SK-N-SH (cell line): ENCODE data around the gene CISTR. TPM values are rescaled to one million over a fixed set of nuclear protein-coding genes. Genes with fewer than 3 reads are reported as not detected.

Source experiments
- CTCF ChIA-PET: fragments of 300-600, 350-600 bp; formaldehyde crosslinking; extraction: SDS; loops from one replicate; lab custom pipeline; 2021; lab: Yijun Ruan, JAX
- POLR2A ChIA-PET: fragments of 350-600 bp; sonication (Branson Sonifier 250); formaldehyde crosslinking; extraction: SDS; loops from one replicate; lab custom pipeline; 2020; ENCODE audit warnings: antibody characterized with exemption, inconsistent platforms; lab: Yijun Ruan, JAX
- DNase-seq: peaks from one replicate; pipeline ENCODE4 v3.0.0; 2012
- H2AFZ ChIP-seq: fragments of 200-600 bp; sonication (generic); 2 replicates; pipeline ENCODE4 v1.8.1; 2016; ENCODE audit warnings: antibody characterized with exemption, mild to moderate bottlenecking, low read depth
- H3F3A ChIP-seq: fragments of 200-600 bp; sonication (generic); replicated peaks from 2 replicates; pipeline ENCODE3; 2016; ENCODE audit warnings: antibody characterized with exemption, mild to moderate bottlenecking; ENCODE audit not compliant: insufficient read depth
- H3K27ac ChIP-seq, 2 experiments: fragments of 200-500 bp in 1 of 2; fragments of 200-600 bp in 1 of 2; sonication (Bioruptor generic) in 1 of 2; sonication (generic), shearing (Covaris generic) in 1 of 2; 2 replicates each; pipeline versions ENCODE4 v1.5.1 to v1.6.1; 2014 to 2016; ENCODE audit warnings: low read depth in 2 of 2, inconsistent platforms in 1 of 2, low read length in 1 of 2, mild to moderate bottlenecking in 1 of 2, mixed read lengths in 1 of 2
- H3K27me3 ChIP-seq: fragments of 200-600 bp; sonication (generic), shearing (Covaris generic); 2 replicates; pipeline ENCODE4 v1.6.1; 2016; ENCODE audit warnings: mixed run types; ENCODE audit not compliant: insufficient read depth
- H3K36me3 ChIP-seq, 2 experiments: fragments of 200-500 bp in 1 of 2; fragments of 200-600 bp in 1 of 2; sonication (Bioruptor generic) in 1 of 2; sonication (generic) in 1 of 2; replicated peaks in 1 of 2; 2 replicates each; pipeline versions ENCODE3 to v1.5.1; 2014 to 2016; ENCODE audit warnings: low read length in 1 of 2, mild to moderate bottlenecking in 1 of 2; ENCODE audit not compliant: insufficient read depth in 2 of 2, control insufficient read depth in 1 of 2
- H3K4me1 ChIP-seq, 2 experiments: fragments of 200-500 bp in 1 of 2; fragments of 200-600 bp in 1 of 2; sonication (Bioruptor generic) in 1 of 2; sonication (generic), shearing (Covaris generic) in 1 of 2; 2 replicates each; pipeline versions ENCODE4 v1.5.1 to v1.6.1; 2014 to 2016; ENCODE audit warnings: low read depth in 1 of 2, low read length in 1 of 2, mixed run types in 1 of 2; ENCODE audit not compliant: insufficient read depth in 2 of 2, control insufficient read depth in 1 of 2
- H3K4me2 ChIP-seq: fragments of 200-600 bp; sonication (generic), shearing (Covaris generic); 2 replicates; pipeline ENCODE4 v1.6.1; 2017; ENCODE audit warnings: mixed run types
- H3K4me3 ChIP-seq, 2 experiments: fragments of 200-500 bp in 1 of 2; fragments of 200-600 bp in 1 of 2; sonication (Bioruptor generic) in 1 of 2; sonication (generic), shearing (Covaris generic) in 1 of 2; 2 replicates each; pipeline versions ENCODE4 v1.5.1 to v1.8.1; 2014 to 2016; ENCODE audit warnings: low read depth in 2 of 2, inconsistent platforms in 1 of 2, low read length in 1 of 2, mild to moderate bottlenecking in 1 of 2, mixed read lengths in 1 of 2, moderate library complexity in 1 of 2
- H3K79me2 ChIP-seq: fragments of 200-600 bp; sonication (generic); 2 replicates; pipeline ENCODE4 v1.8.1; 2017; ENCODE audit warnings: mild to moderate bottlenecking; ENCODE audit not compliant: insufficient read depth
- H3K9ac ChIP-seq: fragments of 200-600 bp; sonication (generic); 2 replicates; pipeline ENCODE4 v1.6.1; 2017; ENCODE audit warnings: mixed run types
- H3K9me2 ChIP-seq: fragments of 200-600 bp; sonication (generic); 2 replicates; pipeline ENCODE4 v1.6.1; 2017; ENCODE audit warnings: mixed run types
- H3K9me3 ChIP-seq: fragments of 200-600 bp; sonication (generic); 2 replicates; pipeline ENCODE4 v1.6.1; 2017; ENCODE audit warnings: mixed run types, mild to moderate bottlenecking, moderate library complexity
- H4K20me1 ChIP-seq: fragments of 200-600 bp; sonication (generic); 2 replicates; pipeline ENCODE4 v1.6.1; 2017; ENCODE audit warnings: mild to moderate bottlenecking, mixed run types; ENCODE audit not compliant: insufficient read depth
- EP300 ChIP-seq, 2 experiments: IDR thresholded peaks; 2 replicates each; pipeline versions ENCODE4 v1.4.0 to v1.6.1; 2012; ENCODE audit warnings: borderline replicate concordance in 1 of 2, low read depth in 1 of 2, low read length in 1 of 2
- EZH2phosphoT487 ChIP-seq: fragments of 200-600 bp; sonication (generic); IDR thresholded peaks from 2 replicates; pipeline ENCODE4 v1.6.1; 2017; ENCODE audit warnings: low read depth, mixed run types, mild to moderate bottlenecking, antibody characterized with exemption, moderate library complexity, borderline replicate concordance
- FOSL2 ChIP-seq: IDR thresholded peaks from 2 replicates; pipeline ENCODE4 v1.4.0; 2012; ENCODE audit warnings: low read depth, mild to moderate bottlenecking, moderate library complexity, borderline replicate concordance
- GATA2 ChIP-seq: sonication (generic); formaldehyde crosslinking; IDR thresholded peaks from 2 replicates; pipeline ENCODE4 v1.5.0; 2020; ENCODE audit warnings: mild to moderate bottlenecking, missing genetic modification reagents
- MEF2A ChIP-seq: IDR thresholded peaks from 2 replicates; pipeline ENCODE4 v1.4.0; 2012; ENCODE audit warnings: low read depth, borderline replicate concordance
- NFIC ChIP-seq: IDR thresholded peaks from 2 replicates; pipeline ENCODE4 v1.4.0; 2012; ENCODE audit warnings: borderline replicate concordance
- NRF1 ChIP-seq: IDR thresholded peaks from 2 replicates; pipeline ENCODE4 v1.6.1; 2012; ENCODE audit warnings: low read depth, mild to moderate bottlenecking, low read length
- POLR2AphosphoS5 ChIP-seq: IDR thresholded peaks from 2 replicates; pipeline ENCODE4 v1.6.1; 2012; ENCODE audit warnings: low read depth, low read length
- RCOR1 ChIP-seq: fragments of 150-350 bp; IDR thresholded peaks from 2 replicates; pipeline ENCODE4 v1.6.1; 2017; ENCODE audit warnings: antibody characterized with exemption, low read length
- RXRA ChIP-seq: IDR thresholded peaks from 2 replicates; pipeline ENCODE4 v1.4.0; 2012; ENCODE audit warnings: low read depth, mild to moderate bottlenecking, borderline replicate concordance
- SMC3 ChIP-seq: IDR thresholded peaks from 2 replicates; pipeline ENCODE4 v1.6.1; 2012; ENCODE audit warnings: low read depth, low read length, improper control_type of control experiment
- TAF1 ChIP-seq: IDR thresholded peaks from 2 replicates; pipeline ENCODE4 v1.6.1; 2012; ENCODE audit warnings: low read depth, mild to moderate bottlenecking, low read length, moderate library complexity, borderline replicate concordance
- WGBS: methylation state at CpG from one replicate; pipeline ENCODE4 v1.1.6; 2017; ENCODE audit warnings: low lambda C conversion rate; 5-methylcytosine and 5-hydroxymethylcytosine counted together
- polyA plus RNA-seq, 3 experiments: library from polyadenylated mRNA; depleted of rRNA; stranded (reverse); fragments of >200 nt; gene quantifications; 2 replicates each; pipeline ENCODE4 v1.2.3, GENCODE V29; 2012
- TF ChIP-seq, protein P1 (sequence below): IDR thresholded peaks from 2 replicates; pipeline ENCODE4 v1.4.0; 2012; ENCODE audit warnings: low read depth
- TF ChIP-seq, protein P2 (sequence below): IDR thresholded peaks from 2 replicates; pipeline ENCODE4 v1.4.0; 2012; ENCODE audit warnings: low read depth, borderline replicate concordance
- TF ChIP-seq, protein P3 (sequence below): IDR thresholded peaks from 2 replicates; pipeline ENCODE4; 2012
- TF ChIP-seq, protein P4 (sequence below): IDR thresholded peaks from 2 replicates; pipeline ENCODE4 v1.6.1; 2012; ENCODE audit warnings: mild to moderate bottlenecking, low read depth, low read length, moderate library complexity
- TF ChIP-seq, protein P5 (sequence below): fragments of 200-600 bp; sonication (generic); IDR thresholded peaks from 2 replicates; pipeline ENCODE4 v1.6.1; 2017; ENCODE audit warnings: antibody characterized with exemption, mild to moderate bottlenecking, moderate library complexity
- TF ChIP-seq, protein P6 (sequence below): fragments of 150-350 bp; IDR thresholded peaks from 2 replicates; pipeline ENCODE4 v1.6.1; 2017; ENCODE audit warnings: antibody characterized with exemption, low read length, low read depth, borderline replicate concordance
- TF ChIP-seq, protein P7 (sequence below): fragments of 150-350 bp; IDR thresholded peaks from 2 replicates; pipeline ENCODE4 v1.6.1; 2016; ENCODE audit warnings: mild to moderate bottlenecking, low read depth, low read length

The CISTR gene
- polyA plus RNA-seq, 1 of the 3 experiments (the other 2 are of a cell fraction): not detected

DNA sequence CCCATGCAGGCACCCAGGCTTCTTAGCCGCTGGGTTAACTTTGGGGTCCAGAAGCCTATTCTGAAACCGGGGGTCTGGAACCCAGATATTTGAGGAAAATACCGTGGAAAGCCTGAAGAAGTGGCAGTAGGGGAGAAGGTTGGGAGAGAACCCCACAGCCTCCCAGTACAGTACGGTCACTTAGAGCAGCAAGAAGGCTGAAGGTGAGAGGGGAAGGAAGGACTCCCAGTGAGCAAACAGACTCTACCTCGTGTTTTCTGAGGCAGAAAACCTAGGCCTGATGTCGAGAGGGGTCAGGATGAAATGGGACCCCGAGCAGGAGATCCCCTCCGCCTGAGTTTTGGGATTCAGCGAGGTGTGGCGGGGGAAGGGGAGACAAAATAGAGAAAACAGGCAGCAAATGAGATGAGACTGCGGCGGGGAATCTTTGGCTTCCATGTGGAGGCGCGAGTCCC lies 13.8 kb downstream of the CISTR start:
- peaks cover 11% of the 10 kb centered on the region for H3F3A ChIP-seq
- H3K9ac ChIP-seq: no peak overlapping the region
- peaks cover 0 to 8% of the 10 kb centered on the region in 2 experiments; a peak in 1 of 4 replicates for H3K4me1 ChIP-seq
- DNase-seq: no peak
- no peaks in the 10 kb centered on the region for H3K36me3 ChIP-seq
- peaks cover 74% of the 10 kb centered on the region for H3K27me3 ChIP-seq
- no peaks in the 10 kb centered on the region for H4K20me1 ChIP-seq
- H3K9me2 ChIP-seq: no peaks in the 10 kb centered on the region
- ChIA-PET CTCF (interaction anchor here (0.6 to 19.3 kb wide), 7 partner anchors 5 to 41 kb away, joined by 3 to 760 read pairs (median 61); partner anchors contain the start of gene CALCOCO1), POLR2A (no interaction called here)
- WGBS: 63% methylated on average over 14 of the region's 14 CpGs
- no peaks in the 10 kb centered on the region for H3K9me3 ChIP-seq
- no peak overlapping the region for H3K27ac ChIP-seq
- no peak overlapping the region for H3K4me3 ChIP-seq
- H3K4me2 ChIP-seq: no peak overlapping the region
- no peaks in the 10 kb centered on the region for H3K79me2 ChIP-seq
- TF ChIP-seq POLR2AphosphoS5 (no peak), MEF2A (no peak), GATA2 (CRISPR knock-in tag) (no peak), FOSL2 (no peak), EP300 (IDR thresholded peaks at IDR 0.05; ENCODE audit: borderline replicate concordance in 1 of 2, low read depth in 1 of 2, low read length in 1 of 2) (no peak), RCOR1 (no peak), RXRA (no peak), EZH2phosphoT487 (no peak), NRF1 (no peak), SMC3 (no peak), NFIC (no peak), TAF1 (no peak)
- TF ChIP-seq, protein P1, sequence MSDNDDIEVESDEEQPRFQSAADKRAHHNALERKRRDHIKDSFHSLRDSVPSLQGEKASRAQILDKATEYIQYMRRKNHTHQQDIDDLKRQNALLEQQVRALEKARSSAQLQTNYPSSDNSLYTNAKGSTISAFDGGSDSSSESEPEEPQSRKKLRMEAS: no peak
- TF ChIP-seq, protein P2, sequence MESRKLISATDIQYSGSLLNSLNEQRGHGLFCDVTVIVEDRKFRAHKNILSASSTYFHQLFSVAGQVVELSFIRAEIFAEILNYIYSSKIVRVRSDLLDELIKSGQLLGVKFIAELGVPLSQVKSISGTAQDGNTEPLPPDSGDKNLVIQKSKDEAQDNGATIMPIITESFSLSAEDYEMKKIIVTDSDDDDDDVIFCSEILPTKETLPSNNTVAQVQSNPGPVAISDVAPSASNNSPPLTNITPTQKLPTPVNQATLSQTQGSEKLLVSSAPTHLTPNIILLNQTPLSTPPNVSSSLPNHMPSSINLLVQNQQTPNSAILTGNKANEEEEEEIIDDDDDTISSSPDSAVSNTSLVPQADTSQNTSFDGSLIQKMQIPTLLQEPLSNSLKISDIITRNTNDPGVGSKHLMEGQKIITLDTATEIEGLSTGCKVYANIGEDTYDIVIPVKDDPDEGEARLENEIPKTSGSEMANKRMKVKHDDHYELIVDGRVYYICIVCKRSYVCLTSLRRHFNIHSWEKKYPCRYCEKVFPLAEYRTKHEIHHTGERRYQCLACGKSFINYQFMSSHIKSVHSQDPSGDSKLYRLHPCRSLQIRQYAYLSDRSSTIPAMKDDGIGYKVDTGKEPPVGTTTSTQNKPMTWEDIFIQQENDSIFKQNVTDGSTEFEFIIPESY: no peak
- TF ChIP-seq, protein P3, sequence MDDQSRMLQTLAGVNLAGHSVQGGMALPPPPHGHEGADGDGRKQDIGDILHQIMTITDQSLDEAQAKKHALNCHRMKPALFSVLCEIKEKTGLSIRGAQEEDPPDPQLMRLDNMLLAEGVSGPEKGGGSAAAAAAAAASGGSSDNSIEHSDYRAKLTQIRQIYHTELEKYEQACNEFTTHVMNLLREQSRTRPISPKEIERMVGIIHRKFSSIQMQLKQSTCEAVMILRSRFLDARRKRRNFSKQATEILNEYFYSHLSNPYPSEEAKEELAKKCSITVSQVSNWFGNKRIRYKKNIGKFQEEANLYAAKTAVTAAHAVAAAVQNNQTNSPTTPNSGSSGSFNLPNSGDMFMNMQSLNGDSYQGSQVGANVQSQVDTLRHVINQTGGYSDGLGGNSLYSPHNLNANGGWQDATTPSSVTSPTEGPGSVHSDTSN: no peak
- TF ChIP-seq, protein P4, sequence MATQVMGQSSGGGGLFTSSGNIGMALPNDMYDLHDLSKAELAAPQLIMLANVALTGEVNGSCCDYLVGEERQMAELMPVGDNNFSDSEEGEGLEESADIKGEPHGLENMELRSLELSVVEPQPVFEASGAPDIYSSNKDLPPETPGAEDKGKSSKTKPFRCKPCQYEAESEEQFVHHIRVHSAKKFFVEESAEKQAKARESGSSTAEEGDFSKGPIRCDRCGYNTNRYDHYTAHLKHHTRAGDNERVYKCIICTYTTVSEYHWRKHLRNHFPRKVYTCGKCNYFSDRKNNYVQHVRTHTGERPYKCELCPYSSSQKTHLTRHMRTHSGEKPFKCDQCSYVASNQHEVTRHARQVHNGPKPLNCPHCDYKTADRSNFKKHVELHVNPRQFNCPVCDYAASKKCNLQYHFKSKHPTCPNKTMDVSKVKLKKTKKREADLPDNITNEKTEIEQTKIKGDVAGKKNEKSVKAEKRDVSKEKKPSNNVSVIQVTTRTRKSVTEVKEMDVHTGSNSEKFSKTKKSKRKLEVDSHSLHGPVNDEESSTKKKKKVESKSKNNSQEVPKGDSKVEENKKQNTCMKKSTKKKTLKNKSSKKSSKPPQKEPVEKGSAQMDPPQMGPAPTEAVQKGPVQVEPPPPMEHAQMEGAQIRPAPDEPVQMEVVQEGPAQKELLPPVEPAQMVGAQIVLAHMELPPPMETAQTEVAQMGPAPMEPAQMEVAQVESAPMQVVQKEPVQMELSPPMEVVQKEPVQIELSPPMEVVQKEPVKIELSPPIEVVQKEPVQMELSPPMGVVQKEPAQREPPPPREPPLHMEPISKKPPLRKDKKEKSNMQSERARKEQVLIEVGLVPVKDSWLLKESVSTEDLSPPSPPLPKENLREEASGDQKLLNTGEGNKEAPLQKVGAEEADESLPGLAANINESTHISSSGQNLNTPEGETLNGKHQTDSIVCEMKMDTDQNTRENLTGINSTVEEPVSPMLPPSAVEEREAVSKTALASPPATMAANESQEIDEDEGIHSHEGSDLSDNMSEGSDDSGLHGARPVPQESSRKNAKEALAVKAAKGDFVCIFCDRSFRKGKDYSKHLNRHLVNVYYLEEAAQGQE: no peak
- TF ChIP-seq, protein P5, sequence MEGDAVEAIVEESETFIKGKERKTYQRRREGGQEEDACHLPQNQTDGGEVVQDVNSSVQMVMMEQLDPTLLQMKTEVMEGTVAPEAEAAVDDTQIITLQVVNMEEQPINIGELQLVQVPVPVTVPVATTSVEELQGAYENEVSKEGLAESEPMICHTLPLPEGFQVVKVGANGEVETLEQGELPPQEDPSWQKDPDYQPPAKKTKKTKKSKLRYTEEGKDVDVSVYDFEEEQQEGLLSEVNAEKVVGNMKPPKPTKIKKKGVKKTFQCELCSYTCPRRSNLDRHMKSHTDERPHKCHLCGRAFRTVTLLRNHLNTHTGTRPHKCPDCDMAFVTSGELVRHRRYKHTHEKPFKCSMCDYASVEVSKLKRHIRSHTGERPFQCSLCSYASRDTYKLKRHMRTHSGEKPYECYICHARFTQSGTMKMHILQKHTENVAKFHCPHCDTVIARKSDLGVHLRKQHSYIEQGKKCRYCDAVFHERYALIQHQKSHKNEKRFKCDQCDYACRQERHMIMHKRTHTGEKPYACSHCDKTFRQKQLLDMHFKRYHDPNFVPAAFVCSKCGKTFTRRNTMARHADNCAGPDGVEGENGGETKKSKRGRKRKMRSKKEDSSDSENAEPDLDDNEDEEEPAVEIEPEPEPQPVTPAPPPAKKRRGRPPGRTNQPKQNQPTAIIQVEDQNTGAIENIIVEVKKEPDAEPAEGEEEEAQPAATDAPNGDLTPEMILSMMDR: no peak
- TF ChIP-seq, protein P6, sequence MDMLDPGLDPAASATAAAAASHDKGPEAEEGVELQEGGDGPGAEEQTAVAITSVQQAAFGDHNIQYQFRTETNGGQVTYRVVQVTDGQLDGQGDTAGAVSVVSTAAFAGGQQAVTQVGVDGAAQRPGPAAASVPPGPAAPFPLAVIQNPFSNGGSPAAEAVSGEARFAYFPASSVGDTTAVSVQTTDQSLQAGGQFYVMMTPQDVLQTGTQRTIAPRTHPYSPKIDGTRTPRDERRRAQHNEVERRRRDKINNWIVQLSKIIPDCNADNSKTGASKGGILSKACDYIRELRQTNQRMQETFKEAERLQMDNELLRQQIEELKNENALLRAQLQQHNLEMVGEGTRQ: no peak
- TF ChIP-seq, protein P7, sequence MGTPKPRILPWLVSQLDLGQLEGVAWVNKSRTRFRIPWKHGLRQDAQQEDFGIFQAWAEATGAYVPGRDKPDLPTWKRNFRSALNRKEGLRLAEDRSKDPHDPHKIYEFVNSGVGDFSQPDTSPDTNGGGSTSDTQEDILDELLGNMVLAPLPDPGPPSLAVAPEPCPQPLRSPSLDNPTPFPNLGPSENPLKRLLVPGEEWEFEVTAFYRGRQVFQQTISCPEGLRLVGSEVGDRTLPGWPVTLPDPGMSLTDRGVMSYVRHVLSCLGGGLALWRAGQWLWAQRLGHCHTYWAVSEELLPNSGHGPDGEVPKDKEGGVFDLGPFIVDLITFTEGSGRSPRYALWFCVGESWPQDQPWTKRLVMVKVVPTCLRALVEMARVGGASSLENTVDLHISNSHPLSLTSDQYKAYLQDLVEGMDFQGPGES: no peak
- H2AFZ ChIP-seq: no peak overlapping the region
